H1 (cell line): Measurements from ENCODE around the gene ENO4. TPM values are rescaled to one million over a fixed set of nuclear protein-coding genes. Genes with fewer than 3 reads are reported as not detected.

Source experiments
- CTCF ChIA-PET: fragments of 300-600 bp; sonication (Branson Sonifier 250); formaldehyde crosslinking; loops from one replicate; lab custom pipeline; 2021; ENCODE audit not compliant: partially characterized antibody; lab: Charles Lee
- POLR2A ChIA-PET: fragments of 300-600 bp; sonication (Branson Sonifier 250); formaldehyde crosslinking; loops from one replicate; lab custom pipeline; 2021; ENCODE audit warnings: inconsistent platforms; ENCODE audit not compliant: partially characterized antibody; lab: Charles Lee
- DNase-seq, 2 experiments: peaks; one replicate each; pipeline versions ENCODE4 v3.0.0 to v3.0.0-alpha.2; 2010 to 2022; ENCODE audit warnings: low spot score in 2 of 2, low read depth in 1 of 2, mixed read lengths in 1 of 2
- FAIRE-seq: peaks from 2 replicates; lab custom pipeline; 2011; peaks lifted over from hg19 to GRCh38; lab: Jason Lieb, UNC
- H2AFZ ChIP-seq: 2 replicates; pipeline ENCODE4 v1.8.1; 2012; ENCODE audit warnings: low read length, inconsistent platforms
- H2AK5ac ChIP-seq: 2 replicates; pipeline ENCODE4 v1.6.1; 2013; ENCODE audit warnings: low read depth, low read length
- H2BK120ac ChIP-seq: replicated peaks from 2 replicates; pipeline ENCODE3; 2013; ENCODE audit warnings: low read depth, low read length, inconsistent platforms
- H2BK12ac ChIP-seq: 2 replicates; pipeline ENCODE4 v1.6.1; 2013; ENCODE audit warnings: low read depth, low read length
- H2BK15ac ChIP-seq: 2 replicates; pipeline ENCODE4 v1.6.1; 2013; ENCODE audit warnings: low read length
- H2BK20ac ChIP-seq: 2 replicates; pipeline ENCODE4 v1.6.1; 2013; ENCODE audit warnings: low read length
- H2BK5ac ChIP-seq: 2 replicates; pipeline ENCODE4 v1.6.1; 2013; ENCODE audit warnings: low read depth, low read length
- H3K14ac ChIP-seq: 2 replicates; pipeline ENCODE4 v1.6.1; 2013; ENCODE audit warnings: inconsistent platforms; ENCODE audit not compliant: insufficient read length
- H3K18ac ChIP-seq: 2 replicates; pipeline ENCODE4 v1.6.1; 2013; ENCODE audit warnings: low read length; ENCODE audit errors: extremely low read depth
- H3K23ac ChIP-seq: 2 replicates; pipeline ENCODE4 v1.6.1; 2013; ENCODE audit warnings: inconsistent platforms; ENCODE audit not compliant: insufficient read length
- H3K23me2 ChIP-seq: 2 replicates; pipeline ENCODE4 v1.6.1; 2013; ENCODE audit warnings: low read depth, low read length
- H3K27ac ChIP-seq: 2 replicates; pipeline ENCODE4 v1.6.1; 2011; ENCODE audit warnings: low read depth, low read length, inconsistent platforms
- H3K27me3 ChIP-seq, 4 experiments: replicated peaks in 1 of 4; 1 replicate in 1 of 4; 2 replicates in 3 of 4; pipeline versions ENCODE4 v1.6.1 to v1.8.1; 2011 to 2013; ENCODE audit warnings: low read length in 3 of 4, mild to moderate bottlenecking in 3 of 4, inconsistent platforms in 2 of 4, mixed read lengths in 2 of 4, moderate library complexity in 1 of 4; ENCODE audit not compliant: control insufficient read depth in 3 of 4, insufficient read depth in 3 of 4; ENCODE audit errors: extremely low read depth in 1 of 4
- H3K36me3 ChIP-seq, 4 experiments: 2 replicates each; pipeline versions ENCODE4 v1.6.1 to v1.8.1; 2011 to 2013; ENCODE audit warnings: mild to moderate bottlenecking in 4 of 4, low read length in 3 of 4, moderate library complexity in 2 of 4, control low read depth in 1 of 4, inconsistent platforms in 1 of 4; ENCODE audit not compliant: insufficient read depth in 4 of 4, control insufficient read depth in 2 of 4
- H3K4ac ChIP-seq: replicated peaks from 2 replicates; pipeline ENCODE3; 2013; ENCODE audit warnings: low read length, low read depth, mixed read lengths, inconsistent platforms; ENCODE audit not compliant: insufficient read length
- H3K4me1 ChIP-seq, 4 experiments: replicated peaks in 1 of 4; 1 replicate in 1 of 4; 2 replicates in 3 of 4; pipeline versions ENCODE4 v1.6.1 to v1.8.1; 2011 to 2013; ENCODE audit warnings: low read length in 3 of 4, inconsistent platforms in 2 of 4, mixed read lengths in 1 of 4; ENCODE audit not compliant: insufficient read depth in 4 of 4, control insufficient read depth in 3 of 4
- H3K4me2 ChIP-seq, 2 experiments: 2 replicates each; pipeline versions ENCODE4 v1.6.1 to v1.8.1; 2011 to 2013; ENCODE audit warnings: low read depth in 2 of 2, low read length in 2 of 2, control low read depth in 1 of 2, inconsistent platforms in 1 of 2, mild to moderate bottlenecking in 1 of 2; ENCODE audit not compliant: insufficient read depth in 1 of 2
- H3K4me3 ChIP-seq, 4 experiments: fragments of 200-600, 300-600 bp in 1 of 4; sonication (generic), shearing (Covaris generic), sonication (Bioruptor Twin) in 1 of 4; 2 replicates each; pipeline versions ENCODE4 v1.5.1 to v1.8.1; 2011 to 2016; ENCODE audit warnings: low read length in 4 of 4, low read depth in 3 of 4, control low read depth in 2 of 4, inconsistent platforms in 2 of 4, mild to moderate bottlenecking in 2 of 4, mixed read lengths in 1 of 4, moderate library complexity in 1 of 4; ENCODE audit not compliant: insufficient read depth in 2 of 4; ENCODE audit errors: extremely low read depth in 1 of 4
- H3K56ac ChIP-seq: replicated peaks from 2 replicates; pipeline ENCODE3; 2013; ENCODE audit warnings: low read depth, mild to moderate bottlenecking, mixed read lengths, low read length, inconsistent platforms; ENCODE audit not compliant: insufficient read length
- H3K79me1 ChIP-seq: 2 replicates; pipeline ENCODE4 v1.6.1; 2013; ENCODE audit warnings: low read depth, low read length, control low read depth
- H3K79me2 ChIP-seq, 2 experiments: 2 replicates each; pipeline versions ENCODE4 v1.6.1 to v1.8.1; 2012 to 2013; ENCODE audit warnings: low read length in 2 of 2, mild to moderate bottlenecking in 2 of 2, inconsistent platforms in 1 of 2; ENCODE audit not compliant: insufficient read depth in 2 of 2, control insufficient read depth in 1 of 2
- H3K9ac ChIP-seq, 4 experiments: replicated peaks in 1 of 4; 1 replicate in 1 of 4; 2 replicates in 3 of 4; pipeline versions ENCODE4 v1.6.1 to v1.8.1; 2011 to 2013; ENCODE audit warnings: low read depth in 3 of 4, low read length in 3 of 4, control low read depth in 2 of 4, mild to moderate bottlenecking in 2 of 4, moderate library complexity in 2 of 4, inconsistent platforms in 1 of 4; ENCODE audit errors: extremely low read depth in 1 of 4
- H3K9me3 ChIP-seq, 2 experiments: 2 replicates each; pipeline versions ENCODE4 v1.6.1 to v1.8.1; 2012 to 2013; ENCODE audit warnings: mild to moderate bottlenecking in 2 of 2, moderate library complexity in 2 of 2, control low read depth in 1 of 2, inconsistent platforms in 1 of 2, low read depth in 1 of 2, low read length in 1 of 2, mixed read lengths in 1 of 2; ENCODE audit not compliant: insufficient read depth in 2 of 2
- H4K20me1 ChIP-seq, 2 experiments: replicated peaks in 1 of 2; 2 replicates each; pipeline versions ENCODE3 to v1.8.1; 2011 to 2013; ENCODE audit warnings: inconsistent platforms in 2 of 2, low read length in 2 of 2, mild to moderate bottlenecking in 1 of 2; ENCODE audit not compliant: insufficient read depth in 2 of 2, control insufficient read depth in 1 of 2
- H4K5ac ChIP-seq: 2 replicates; pipeline ENCODE4 v1.6.1; 2013; ENCODE audit warnings: low read length, low read depth, mixed read lengths, inconsistent platforms; ENCODE audit not compliant: insufficient read length
- H4K8ac ChIP-seq: 2 replicates; pipeline ENCODE4 v1.8.0; 2013; ENCODE audit warnings: mild to moderate bottlenecking, moderate library complexity, low read length, inconsistent platforms; ENCODE audit not compliant: insufficient read depth; ENCODE audit errors: extremely low read depth
- H4K91ac ChIP-seq: replicated peaks from 2 replicates; pipeline ENCODE3; 2013; ENCODE audit warnings: low read length, mixed read lengths, inconsistent platforms; ENCODE audit not compliant: insufficient read length
- CREB1 ChIP-seq: IDR thresholded peaks from 2 replicates; pipeline ENCODE4 v1.6.1; 2012; ENCODE audit warnings: inconsistent platforms
- CTBP2 ChIP-seq: IDR thresholded peaks from 2 replicates; pipeline ENCODE4 v1.7.0; 2011; ENCODE audit warnings: borderline replicate concordance, mild to moderate bottlenecking, moderate library complexity, mixed read lengths, low read length; ENCODE audit not compliant: insufficient read depth, insufficient read length
- SAP30 ChIP-seq: fragments of 300-600 bp; sonication (generic); IDR thresholded peaks from 2 replicates; pipeline ENCODE4 v1.7.1; 2012; ENCODE audit warnings: low read length, moderate library complexity, mild to moderate bottlenecking, inconsistent platforms; ENCODE audit not compliant: insufficient read depth, insufficient replicate concordance
- TBP ChIP-seq: IDR thresholded peaks from 2 replicates; pipeline ENCODE4 v1.6.1; 2011; ENCODE audit warnings: low read depth, low read length, improper control_type of control experiment
- WGBS, 2 experiments: shearing (Covaris generic) in 1 of 2; methylation state at CpG; one replicate each; pipeline versions ENCODE4 v1.1.6 to v1.1.7; 2013 to 2015; ENCODE audit warnings: low lambda C conversion rate in 2 of 2, mixed read lengths in 2 of 2, inconsistent platforms in 1 of 2, low coverage in 1 of 2, missing lambda C conversion rate in 1 of 2; ENCODE audit not compliant: insufficient replicate concordance in 2 of 2, insufficient coverage in 1 of 2, insufficient read length in 1 of 2; ENCODE audit errors: extremely low coverage in 1 of 2, missing lambda C conversion rate in 1 of 2; 5-methylcytosine and 5-hydroxymethylcytosine counted together
- polyA plus RNA-seq, 7 experiments: library from polyadenylated mRNA; depleted of rRNA in 3 of 7; stranded (reverse) in 5 of 7; unstranded in 2 of 7; fragments of >200 nt in 5 of 7; fragments of 200-250 nt in 2 of 7; gene quantifications; 1 replicate in 5 of 7; 2 replicates in 1 of 7; 4 replicates in 1 of 7; pipeline versions ENCODE4 v1.2.1 to v1.2.3, GENCODE V29; 2011 to 2013; ENCODE audit warnings: missing spikeins in 2 of 7, mixed read lengths in 2 of 7
- total RNA-seq: library from RNA; stranded (reverse); fragmentation: NEBNext Ultra II Directional; extraction: Animal tissue kit (Norgen Biotek cat#: 25700); gene quantifications from 2 replicates; pipeline ENCODE4 v1.2.1, GENCODE V29; 2021
- TF ChIP-seq, protein P1 (sequence below): IDR thresholded peaks from 2 replicates; pipeline ENCODE4 v1.6.1; 2012; ENCODE audit warnings: low read length, inconsistent platforms

The ENO4 gene
- total and polyA plus RNA-seq, 2 of the 8 experiments (the other 6 are each of a cell fraction or from before 2014, with no cell fraction given), result 0.77 TPM; not detected in 1

- no peaks in the 10 kb centered on the region for H3K79me2 ChIP-seq
- no peak overlapping the region for H2BK15ac ChIP-seq
- no peak overlapping the region for H3K14ac ChIP-seq
- H3K4me2 ChIP-seq, result no peak overlapping the region
- no peak overlapping the region for H4K8ac ChIP-seq
- FAIRE-seq (no peak), DNase-seq (no peak)
- no peak overlapping the region for H3K27ac ChIP-seq
- H3K79me1 ChIP-seq, result no peaks in the 10 kb centered on the region
- whole genome bisulfite sequencing, 2 experiments, result 86% methylated on average over 7 of the region's 7 CpGs; no CpG with 5 or more reads in 1 of the 2 experiments
- CTCF ChIA-PET, result interaction anchor here (1.2 to 3.4 kb wide), 5 partner anchors 12 to 349 kb away, joined by 3 to 23 read pairs (median 4); no protein-coding TSS in a partner anchor
- H2BK5ac ChIP-seq, result no peak overlapping the region
- POLR2A ChIA-PET, result interaction anchor here (2.1 kb wide), 1 partner anchor 10 kb away, joined by 8 read pairs; no protein-coding TSS in a partner anchor
- H2AK5ac ChIP-seq, result no peak overlapping the region
- no peaks in the 10 kb centered on the region for H3K36me3 ChIP-seq
- TF ChIP-seq TBP (no peak), SAP30 (no peak), CREB1 (no peak), CTBP2 (no peak)
- TF ChIP-seq, protein P1, sequence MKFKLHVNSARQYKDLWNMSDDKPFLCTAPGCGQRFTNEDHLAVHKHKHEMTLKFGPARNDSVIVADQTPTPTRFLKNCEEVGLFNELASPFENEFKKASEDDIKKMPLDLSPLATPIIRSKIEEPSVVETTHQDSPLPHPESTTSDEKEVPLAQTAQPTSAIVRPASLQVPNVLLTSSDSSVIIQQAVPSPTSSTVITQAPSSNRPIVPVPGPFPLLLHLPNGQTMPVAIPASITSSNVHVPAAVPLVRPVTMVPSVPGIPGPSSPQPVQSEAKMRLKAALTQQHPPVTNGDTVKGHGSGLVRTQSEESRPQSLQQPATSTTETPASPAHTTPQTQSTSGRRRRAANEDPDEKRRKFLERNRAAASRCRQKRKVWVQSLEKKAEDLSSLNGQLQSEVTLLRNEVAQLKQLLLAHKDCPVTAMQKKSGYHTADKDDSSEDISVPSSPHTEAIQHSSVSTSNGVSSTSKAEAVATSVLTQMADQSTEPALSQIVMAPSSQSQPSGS, result no peak
- H3K18ac ChIP-seq, result no peak overlapping the region
- no peak overlapping the region for H4K91ac ChIP-seq
- no peaks in the 10 kb centered on the region for H3K9me3 ChIP-seq
- no peak overlapping the region for H3K56ac ChIP-seq
- H3K4me3 ChIP-seq, result no peak overlapping the region
- H4K20me1 ChIP-seq, result peaks cover 0 to 2% of the 10 kb centered on the region in 2 experiments
- no peak overlapping the region for H2BK12ac ChIP-seq
- H2BK20ac ChIP-seq, result no peak overlapping the region
- no peak overlapping the region for H2BK120ac ChIP-seq
- H3K4me1 ChIP-seq, result peaks cover 0 to 8% (median 4%) of the 10 kb centered on the region in 4 experiments; a peak in 4 of 7 replicates
- H4K5ac ChIP-seq, result no peak overlapping the region
- no peak overlapping the region for H3K23ac ChIP-seq
- no peaks in the 10 kb centered on the region for H3K27me3 ChIP-seq
- H3K9ac ChIP-seq, result no peak overlapping the region
- H2AFZ ChIP-seq, result no peak overlapping the region
- H3K23me2 ChIP-seq, result no peaks in the 10 kb centered on the region
- H3K4ac ChIP-seq, result no peak overlapping the region
These were observed 23.4 kb upstream of the ENO4 start for GRCh38 chr10:116825901-116826300.
